IMR-90 (cell line): Measurements from ENCODE around the gene DLAT. TPM values are rescaled to one million over a fixed set of nuclear protein-coding genes. Genes with fewer than 3 reads are reported as not detected.

Experiments used
- ATAC-seq: fragments of 200-7000 bp; cut with Tn5 transposase; 2 replicates; pipeline ENCODE4 v1.9.1; 2020; ENCODE audit warnings: low read depth, mild to moderate bottlenecking, moderate library complexity
- BruUV-seq: library from RNA; stranded (reverse); fragments of 400-500 nt; replicated peaks from 2 replicates; lab custom pipeline; 2021; lab: Mats Ljungman, UMichigan
- CTCF ChIA-PET: fragments of 300-600 bp; formaldehyde crosslinking; extraction: SDS; loops from one replicate; lab custom pipeline; 2021; ENCODE audit warnings: antibody characterized with exemption; lab: Yijun Ruan, JAX
- POLR2A ChIA-PET: fragments of 300-600 bp; sonication (Branson Sonifier 250); formaldehyde crosslinking; loops from one replicate; lab custom pipeline; 2022; ENCODE audit warnings: antibody characterized with exemption; ENCODE audit not compliant: unreplicated experiment; lab: Charles Lee
- DNase-seq: peaks from one replicate; pipeline ENCODE4 v3.0.0; 2013
- H2AFZ ChIP-seq: replicated peaks from 2 replicates; pipeline ENCODE3; 2013; ENCODE audit warnings: low read length, mild to moderate bottlenecking; ENCODE audit not compliant: poor library complexity
- H2AK5ac ChIP-seq: 2 replicates; pipeline ENCODE4 v1.6.1; 2013; ENCODE audit warnings: low read depth, low read length, inconsistent platforms
- H2AK9ac ChIP-seq: replicated peaks from 2 replicates; pipeline ENCODE3; 2013; ENCODE audit warnings: mild to moderate bottlenecking, low read depth, low read length, moderate library complexity; ENCODE audit not compliant: poor library complexity
- H2BK120ac ChIP-seq: 2 replicates; pipeline ENCODE4 v1.6.1; 2013; ENCODE audit warnings: low read depth, low read length, inconsistent platforms
- H2BK15ac ChIP-seq: 3 replicates; pipeline ENCODE4 v1.6.1; 2013; ENCODE audit warnings: low read depth, low read length, inconsistent platforms
- H2BK20ac ChIP-seq: 2 replicates; pipeline ENCODE4 v1.6.1; 2013; ENCODE audit warnings: low read depth, mild to moderate bottlenecking, inconsistent platforms, low read length, moderate library complexity
- H2BK5ac ChIP-seq: 2 replicates; pipeline ENCODE4 v1.6.1; 2013; ENCODE audit warnings: mild to moderate bottlenecking, low read depth, low read length, inconsistent platforms; ENCODE audit not compliant: poor library complexity, severe bottlenecking
- H3K14ac ChIP-seq: replicated peaks from 2 replicates; pipeline ENCODE4 v1.6.1; 2013; ENCODE audit warnings: low read depth, low read length, inconsistent platforms
- H3K18ac ChIP-seq: 2 replicates; pipeline ENCODE4 v1.6.1; 2013; ENCODE audit warnings: low read depth, low read length, control low read depth
- H3K23ac ChIP-seq: 2 replicates; pipeline ENCODE4 v1.6.1; 2013; ENCODE audit warnings: low read depth, low read length, inconsistent platforms
- H3K27ac ChIP-seq: 2 replicates; pipeline ENCODE4 v1.5.1; 2013; ENCODE audit warnings: mild to moderate bottlenecking, control low read depth, low read length; ENCODE audit not compliant: insufficient read depth
- H3K27me3 ChIP-seq: 2 replicates; pipeline ENCODE4 v1.6.1; 2013; ENCODE audit warnings: low read length; ENCODE audit not compliant: control insufficient read depth, insufficient read depth
- H3K36me3 ChIP-seq: 2 replicates; pipeline ENCODE4 v1.6.1; 2013; ENCODE audit warnings: low read length, mixed read lengths; ENCODE audit not compliant: control insufficient read depth, insufficient read depth
- H3K4ac ChIP-seq: 2 replicates; pipeline ENCODE4 v1.6.1; 2013; ENCODE audit warnings: low read depth, low read length, inconsistent platforms
- H3K4me1 ChIP-seq: 2 replicates; pipeline ENCODE4 v1.6.1; 2013; ENCODE audit warnings: low read length, mixed read lengths; ENCODE audit not compliant: control insufficient read depth, insufficient read depth
- H3K4me2 ChIP-seq: 2 replicates; pipeline ENCODE4 v1.6.1; 2013; ENCODE audit warnings: low read depth, mild to moderate bottlenecking, control low read depth, low read length, moderate library complexity
- H3K4me3 ChIP-seq: 2 replicates; pipeline ENCODE4 v1.5.1; 2013; ENCODE audit warnings: low read depth, mild to moderate bottlenecking, control low read depth, low read length, moderate library complexity; ENCODE audit not compliant: insufficient read depth
- H3K56ac ChIP-seq: 2 replicates; pipeline ENCODE4 v1.6.1; 2013; ENCODE audit warnings: low read length, inconsistent platforms; ENCODE audit not compliant: insufficient read depth; ENCODE audit errors: extremely low read depth
- H3K79me1 ChIP-seq, 2 experiments: 2 replicates each; pipeline ENCODE4 v1.6.1; 2013; ENCODE audit warnings: low read length in 2 of 2, inconsistent platforms in 1 of 2, low read depth in 1 of 2
- H3K9ac ChIP-seq: 2 replicates; pipeline ENCODE4 v1.6.1; 2013; ENCODE audit warnings: low read depth, low read length, control low read depth
- H3K9me1 ChIP-seq: 2 replicates; pipeline ENCODE4 v1.6.1; 2013; ENCODE audit warnings: low read length, inconsistent platforms; ENCODE audit not compliant: insufficient read depth
- H3K9me3 ChIP-seq: 2 replicates; pipeline ENCODE4 v1.6.1; 2013; ENCODE audit warnings: low read length; ENCODE audit not compliant: control insufficient read depth, insufficient read depth
- H4K20me1 ChIP-seq: 2 replicates; pipeline ENCODE4 v1.6.1; 2013; ENCODE audit warnings: low read length, inconsistent platforms; ENCODE audit not compliant: insufficient read depth
- H4K5ac ChIP-seq: 2 replicates; pipeline ENCODE4 v1.6.1; 2013; ENCODE audit warnings: mild to moderate bottlenecking, low read depth, low read length, control low read depth
- H4K8ac ChIP-seq, 2 experiments: 2 replicates each; pipeline ENCODE4 v1.6.1; 2013; ENCODE audit warnings: low read depth in 2 of 2, low read length in 2 of 2, control low read depth in 1 of 2, inconsistent platforms in 1 of 2
- H4K91ac ChIP-seq: 2 replicates; pipeline ENCODE4 v1.6.1; 2013; ENCODE audit warnings: low read depth, low read length, inconsistent platforms; ENCODE audit not compliant: insufficient read depth
- BHLHE40 ChIP-seq: fragments of 150-350 bp; IDR thresholded peaks from 2 replicates; pipeline ENCODE4 v1.6.1; 2016; ENCODE audit warnings: mild to moderate bottlenecking, low read depth, low read length
- CEBPB ChIP-seq: IDR thresholded peaks from 2 replicates; pipeline ENCODE4 v1.6.1; 2012; ENCODE audit warnings: low read depth, low read length, improper control_type of control experiment
- FOS ChIP-seq: fragments of 150-350 bp; IDR thresholded peaks from 2 replicates; pipeline ENCODE4 v1.6.1; 2016; ENCODE audit warnings: low read depth, low read length
- WGBS, 2 experiments: methylation state at CpG; one replicate each; pipeline versions ENCODE4 v1.1.5 to v1.1.7; 2013; ENCODE audit warnings: missing lambda C conversion rate in 2 of 2; ENCODE audit not compliant: insufficient read length in 1 of 2; ENCODE audit errors: extremely low coverage in 2 of 2; 5-methylcytosine and 5-hydroxymethylcytosine counted together
- dilution Hi-C: fragments of 300-500 bp; cut with HindIII; formaldehyde crosslinking; loops from one replicate; pipeline ENCODE4 v1.14.3; 2018; ENCODE audit warnings: low sequenced_read_pairs; ENCODE audit not compliant: unreplicated experiment
- in situ Hi-C: fragments of 300-500 bp; cut with MboI; formaldehyde crosslinking; loops from 3 replicates; pipeline ENCODE4 v1.14.3; 2019; ENCODE audit warnings: low sequenced_read_pairs, inconsistent platforms, mixed read lengths
- intact Hi-C: fragments of 100-400 bp; cut with micrococcal nuclease; formaldehyde crosslinking; loops from 2 replicates; pipeline ENCODE4 v1.10.0; 2022
- polyA plus RNA-seq, 3 experiments: library from polyadenylated mRNA; depleted of rRNA; stranded (reverse); fragments of >200 nt; gene quantifications; 2 replicates each; pipeline ENCODE4 v1.2.3, GENCODE V29; 2012; ENCODE audit warnings: low replicate concordance in 1 of 3
- total RNA-seq: library from RNA; depleted of rRNA; stranded (reverse); fragments of >200 nt; gene quantifications from 2 replicates; pipeline ENCODE4 v1.2.3, GENCODE V29; 2012

Gene DLAT
- total and polyA plus RNA-seq, 2 of the 4 experiments (the other 2 are of a cell fraction) = 15.5 to 27.2 TPM

GRCh38 chr11:112012874-112013273, 12.3 kb upstream of the DLAT start:
- WGBS, 2 experiments = no CpG with 5 or more reads among the region's 4 CpGs
- Histone ChIP-seq H3K23ac (peak overlapping the region; percentile 85; the same call in 1 of the 2 replicates), H4K5ac (peak overlapping the region; percentile 88), H3K4me1 (peaks cover 12% of the 10 kb centered on the region), H2AK9ac (no peak overlapping the region), H3K79me1 (peaks cover 0 to 4% of the 10 kb centered on the region in 2 experiments; a peak in 1 of 4 replicates), H3K4ac (0 out of 2 replicates have a peak overlapping the region, but pooled peaks have one; percentile 68), H3K36me3 (no peaks in the 10 kb centered on the region), H2AFZ (no peak overlapping the region), H3K4me3 (no peak overlapping the region), H2AK5ac (peak overlapping the region; percentile 78), H3K4me2 (peak overlapping the region; percentile 44; the same call in 1 of the 2 replicates), H3K9me1 (peaks cover 12% of the 10 kb centered on the region), H3K27ac (no peak overlapping the region), H2BK20ac (peak overlapping the region; percentile 53; the same call in 1 of the 2 replicates), H4K91ac (no peak overlapping the region), H3K9me3 (no peaks in the 10 kb centered on the region), H4K20me1 (no peaks in the 10 kb centered on the region), H2BK5ac (peak overlapping the region; percentile 48), H4K8ac (no peak overlapping the region), H3K9ac (no peak overlapping the region), H3K27me3 (no peaks in the 10 kb centered on the region), H3K14ac (peak overlapping the region; percentile 64), H3K18ac (peak overlapping the region; percentile 65; the same call in 1 of the 2 replicates), H3K56ac (no peak overlapping the region), H2BK120ac (peak overlapping the region; percentile 77), H2BK15ac (no peak overlapping the region; the same call in 2 of the 3 replicates)
- BruUV-seq = no TSS peak
- dilution Hi-C loops = no loop called here
- intact Hi-C loops = no loop called here
- DNase-seq = peak; percentile 52
- POLR2A ChIA-PET = no interaction called here
- in situ Hi-C loops = no loop called here
- CTCF ChIA-PET = interaction anchor here (1.1 kb wide), 1 partner anchor 81 kb away, joined by 4 read pairs; no protein-coding TSS in a partner anchor
- no peak for TF ChIP-seq BHLHE40
- 0 out of 2 replicates have a peak, but pooled peaks have one; percentile 17 for TF ChIP-seq FOS
- peak; percentile 75 for TF ChIP-seq CEBPB
- ATAC-seq = no peak; the same call in 1 of the 2 replicates
